Measurements from ENCODE around the gene SLAMF1.

- TF ChIP-seq, protein P1, sequence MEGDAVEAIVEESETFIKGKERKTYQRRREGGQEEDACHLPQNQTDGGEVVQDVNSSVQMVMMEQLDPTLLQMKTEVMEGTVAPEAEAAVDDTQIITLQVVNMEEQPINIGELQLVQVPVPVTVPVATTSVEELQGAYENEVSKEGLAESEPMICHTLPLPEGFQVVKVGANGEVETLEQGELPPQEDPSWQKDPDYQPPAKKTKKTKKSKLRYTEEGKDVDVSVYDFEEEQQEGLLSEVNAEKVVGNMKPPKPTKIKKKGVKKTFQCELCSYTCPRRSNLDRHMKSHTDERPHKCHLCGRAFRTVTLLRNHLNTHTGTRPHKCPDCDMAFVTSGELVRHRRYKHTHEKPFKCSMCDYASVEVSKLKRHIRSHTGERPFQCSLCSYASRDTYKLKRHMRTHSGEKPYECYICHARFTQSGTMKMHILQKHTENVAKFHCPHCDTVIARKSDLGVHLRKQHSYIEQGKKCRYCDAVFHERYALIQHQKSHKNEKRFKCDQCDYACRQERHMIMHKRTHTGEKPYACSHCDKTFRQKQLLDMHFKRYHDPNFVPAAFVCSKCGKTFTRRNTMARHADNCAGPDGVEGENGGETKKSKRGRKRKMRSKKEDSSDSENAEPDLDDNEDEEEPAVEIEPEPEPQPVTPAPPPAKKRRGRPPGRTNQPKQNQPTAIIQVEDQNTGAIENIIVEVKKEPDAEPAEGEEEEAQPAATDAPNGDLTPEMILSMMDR (IDR thresholded peaks at IDR 0.05; ENCODE audit: insufficient read depth, low read depth, low read length): no peak
- no peak for TF ChIP-seq EZH2 (IDR thresholded peaks at IDR 0.05; ENCODE audit: insufficient read depth, low read length)
Observed at GRCh38 chr1:160608514-160608913, 38.3 kb downstream of the SLAMF1 start.
